HEK293 (cell line): ENCODE data around the gene TMEM114.

ENCODE experiments used
- CTCF ChIA-PET: fragments of 350-600 bp; formaldehyde crosslinking; extraction: SDS; loops from one replicate; lab custom pipeline; 2021; ENCODE audit warnings: antibody characterized with exemption; lab: Yijun Ruan, JAX
- POLR2A ChIA-PET: fragments of 300-600 bp; formaldehyde crosslinking; extraction: SDS; loops from one replicate; lab custom pipeline; 2020; ENCODE audit warnings: antibody characterized with exemption, inconsistent platforms; lab: Yijun Ruan, JAX
- H3K27ac ChIP-seq: fragments of 200-500 bp; sonication (Bioruptor generic); 2 replicates; pipeline ENCODE4 v1.5.1; 2014; ENCODE audit warnings: low read depth, low read length, control low read depth, inconsistent platforms; ENCODE audit errors: extremely low read depth
- H3K36me3 ChIP-seq, 2 experiments: fragments of 200-500 bp in 1 of 2; sonication (Bioruptor generic) in 1 of 2; 1 replicate in 1 of 2; 2 replicates in 1 of 2; pipeline ENCODE4 v1.5.1; 2014 to 2017; ENCODE audit warnings: inconsistent platforms in 2 of 2, low read length in 2 of 2; ENCODE audit not compliant: control insufficient read depth in 2 of 2, insufficient read depth in 1 of 2
- H3K4me1 ChIP-seq: fragments of 200-500 bp; sonication (Bioruptor generic); 2 replicates; pipeline ENCODE4 v1.5.1; 2014; ENCODE audit warnings: mild to moderate bottlenecking, low read length, inconsistent platforms; ENCODE audit not compliant: control insufficient read depth, insufficient read depth
- H3K4me3 ChIP-seq: 2 replicates; pipeline ENCODE4 v1.5.1; 2011; ENCODE audit warnings: low read depth, mild to moderate bottlenecking, control low read depth, low read length, moderate library complexity
- H3K9me3 ChIP-seq: fragments of 200-500 bp; sonication (Bioruptor generic); 2 replicates; pipeline ENCODE4 v1.5.1; 2014; ENCODE audit warnings: low read depth, low read length, inconsistent platforms; ENCODE audit not compliant: control insufficient read depth, insufficient read depth
- BCL6B ChIP-seq: fragments of 450-650 bp; formaldehyde crosslinking; IDR thresholded peaks from 2 replicates; pipeline ENCODE4 v1.5.1; 2017; ENCODE audit warnings: missing biosample characterization, missing genetic modification characterization
- EGR2 ChIP-seq: fragments of 450-650 bp; formaldehyde crosslinking; IDR thresholded peaks from 2 replicates; pipeline ENCODE4 v1.5.1; 2016; ENCODE audit warnings: low read depth, missing biosample characterization, missing genetic modification characterization
- GLI4 ChIP-seq: fragments of 450-650 bp; formaldehyde crosslinking; IDR thresholded peaks from 2 replicates; pipeline ENCODE4 v1.5.1; 2016; ENCODE audit warnings: missing biosample characterization, missing genetic modification characterization
- OVOL3 ChIP-seq: fragments of 450-650 bp; formaldehyde crosslinking; IDR thresholded peaks from 2 replicates; pipeline ENCODE4 v1.5.1; 2016; ENCODE audit warnings: missing biosample characterization, missing genetic modification characterization
- PBX3 ChIP-seq: sonication (generic); formaldehyde crosslinking; IDR thresholded peaks from 2 replicates; pipeline ENCODE4 v1.8.1; 2022; ENCODE audit warnings: mild to moderate bottlenecking, moderate library complexity, missing genetic modification reagents
- PRDM1 ChIP-seq: fragments of 450-650 bp; formaldehyde crosslinking; IDR thresholded peaks from 2 replicates; pipeline ENCODE4; 2016; ENCODE audit warnings: missing biosample characterization, missing genetic modification characterization
- RBAK ChIP-seq: fragments of 450-650 bp; formaldehyde crosslinking; IDR thresholded peaks from 2 replicates; pipeline ENCODE4 v1.5.1; 2016; ENCODE audit warnings: missing biosample characterization, missing genetic modification characterization
- ZBTB17 ChIP-seq: fragments of 450-650 bp; formaldehyde crosslinking; IDR thresholded peaks from 2 replicates; pipeline ENCODE4 v1.5.1; 2016; ENCODE audit warnings: missing biosample characterization, missing genetic modification characterization
- ZBTB26 ChIP-seq: fragments of 450-650 bp; formaldehyde crosslinking; optimal IDR thresholded peaks from 2 replicates; pipeline ENCODE3; 2016; ENCODE audit warnings: missing biosample characterization, mild to moderate bottlenecking, missing genetic modification characterization
- ZFP37 ChIP-seq: fragments of 450-650 bp; formaldehyde crosslinking; IDR thresholded peaks from 2 replicates; pipeline ENCODE4 v1.5.1; 2016; ENCODE audit warnings: missing biosample characterization, missing genetic modification characterization
- ZNF398 ChIP-seq: fragments of 450-650 bp; formaldehyde crosslinking; IDR thresholded peaks from 2 replicates; pipeline ENCODE4 v1.5.1; 2017; ENCODE audit warnings: missing biosample characterization, missing genetic modification characterization
- ZNF404 ChIP-seq: fragments of 450-650 bp; formaldehyde crosslinking; IDR thresholded peaks from 2 replicates; pipeline ENCODE4 v1.5.1; 2017; ENCODE audit warnings: missing biosample characterization, missing genetic modification characterization
- ZNF473 ChIP-seq: fragments of 450-650 bp; formaldehyde crosslinking; IDR thresholded peaks from 2 replicates; pipeline ENCODE4 v1.5.1; 2017; ENCODE audit warnings: missing biosample characterization, missing genetic modification characterization
- ZNF561 ChIP-seq: fragments of 450-650 bp; IDR thresholded peaks from 2 replicates; pipeline ENCODE4 v1.5.1; 2018; ENCODE audit warnings: missing biosample characterization, missing genetic modification characterization, borderline replicate concordance
- ZNF626 ChIP-seq: fragments of 450-650 bp; sonication (Bioruptor Pico); formaldehyde crosslinking; IDR thresholded peaks from 2 replicates; pipeline ENCODE4 v1.5.1; 2018; ENCODE audit warnings: missing biosample characterization, missing genetic modification characterization, inconsistent platforms
- ZNF776 ChIP-seq: fragments of 450-650 bp; formaldehyde crosslinking; IDR thresholded peaks from 2 replicates; pipeline ENCODE4 v1.5.0; 2017; ENCODE audit warnings: missing biosample characterization, missing genetic modification characterization, borderline replicate concordance
- ZNF777 ChIP-seq: fragments of 450-650 bp; formaldehyde crosslinking; IDR thresholded peaks from 2 replicates; pipeline ENCODE4 v1.5.1; 2017; ENCODE audit warnings: missing biosample characterization, missing genetic modification characterization, borderline replicate concordance
- ZNF791 ChIP-seq: fragments of 450-650 bp; formaldehyde crosslinking; IDR thresholded peaks from 2 replicates; pipeline ENCODE4 v1.5.1; 2016; ENCODE audit warnings: missing biosample characterization, missing genetic modification characterization
- ZSCAN23 ChIP-seq: fragments of 450-650 bp; formaldehyde crosslinking; IDR thresholded peaks from 2 replicates; pipeline ENCODE4 v1.5.1; 2016; ENCODE audit warnings: missing biosample characterization, missing genetic modification characterization

Gene TMEM114

GRCh38 chr16:8589900-8590688 lies at the start of gene TMEM114:
TMEM114 (minus strand) TSS chr16:8590511; CDS start chr16:8589838, 673 bp downstream.
- no peaks in the 10 kb centered on the region for H3K9me3 ChIP-seq
- H3K4me1 ChIP-seq: no peaks in the 10 kb centered on the region
- ChIA-PET POLR2A (no interaction called here), CTCF (interaction anchor here (0.6 to 1.1 kb wide), 3 partner anchors 10 to 54 kb away, joined by 3 to 7 read pairs (median 3); no protein-coding TSS in a partner anchor)
- no peaks in the 10 kb centered on the region for H3K36me3 ChIP-seq
- H3K27ac ChIP-seq: no peak within 1 kb of the TSS
- TF ChIP-seq ZNF473: 0 out of 2 replicates have a peak, but pooled peaks have one; percentile 35
- peak; percentile 79 for TF ChIP-seq PRDM1 (tag by site-specific recombination)
- peak; percentile 37; the same call in 1 of the 2 replicates for TF ChIP-seq EGR2
- TF ChIP-seq ZNF777 (tag by site-specific recombination): peak; percentile 77
- 0 out of 2 replicates have a peak, but pooled peaks have one; percentile 34 for TF ChIP-seq ZBTB17
- no peak for TF ChIP-seq ZNF404 (tag by site-specific recombination)
- TF ChIP-seq ZBTB26: peak; percentile 17
- no peak for TF ChIP-seq ZSCAN23 (tag by site-specific recombination)
- peak; percentile 68 for TF ChIP-seq ZNF398 (tag by site-specific recombination)
- peak within 1 kb of the TSS; percentile 19 for H3K4me3 ChIP-seq

- ChIA-PET CTCF (interaction anchor here (0.6 to 0.7 kb wide), 2 partner anchors 72 to 138 kb away, joined by 3 read pairs; no protein-coding TSS in a partner anchor), POLR2A (no interaction called here)
- Histone ChIP-seq H3K4me3 (no peak overlapping the region), H3K36me3 (peaks cover 10 to 89% of the 10 kb centered on the region in 2 experiments), H3K9me3 (no peaks in the 10 kb centered on the region), H3K4me1 (no peaks in the 10 kb centered on the region), H3K27ac (no peak overlapping the region)
- TF ChIP-seq ZNF776: no peak
- TF ChIP-seq BCL6B (tag by site-specific recombination): no peak
- TF ChIP-seq OVOL3 (tag by site-specific recombination): no peak
- no peak for TF ChIP-seq ZNF626 (tag by site-specific recombination)
- TF ChIP-seq GLI4 (tag by site-specific recombination): no peak
- no peak for TF ChIP-seq ZNF398 (tag by site-specific recombination)
- TF ChIP-seq RBAK (tag by site-specific recombination): no peak
- TF ChIP-seq ZFP37: no peak
- no peak for TF ChIP-seq ZNF561 (tag by site-specific recombination)
- TF ChIP-seq PBX3 (CRISPR knock-in tag): no peak
- no peak for TF ChIP-seq ZNF791 (tag by site-specific recombination)
Observed at GRCh38 chr16:8639694-8640093, 49.4 kb upstream of the TMEM114 start.
